Left lobe of liver (tissue), 2 donors: ENCODE results near the gene PARP3. TPM values are rescaled to one million over a fixed set of nuclear protein-coding genes. Genes with fewer than 3 reads are reported as not detected.
A peak's percentile ranks its signal among the peaks of the same experiment; 100 is the strongest.
"Not testable (repeated sequence)": the region's sequence is repeated elsewhere in the genome, so short reads cannot be mapped to it uniquely, and the experiment has no call there.

Experiments used
- ATAC-seq: fragments of 200-7000 bp; cut with Tn5 transposase; one replicate; pipeline ENCODE4 v1.9.1; 2020; ENCODE audit warnings: mild to moderate bottlenecking, moderate library complexity
- DNase-seq: peaks from one replicate; pipeline ENCODE4 v3.0.0-alpha.2; 2020; ENCODE audit warnings: low spot score
- total RNA-seq: library from RNA; stranded (reverse); gene quantifications from one replicate; pipeline ENCODE4 v1.2.1, GENCODE V29; 2021
- donor health status: DM: no; HTN: no; CAD: no; lungs with moderate emphysema.
- donor health status: DM: no; HTN: yes; CAD: no.

Gene PARP3
- total RNA-seq, 1 donor from 2014 or later, result 23.7 TPM

- ATAC-seq (peak; percentile 83), DNase-seq (peak; percentile 98)
Measured at GRCh38 chr3:51982838-51983577, 40.8 kb downstream of the PARP3 start, which contains the start of gene ACY1. ACY1 (plus strand) TSS chr3:51983535; CDS start chr3:51984065, 530 bp downstream.

DNA sequence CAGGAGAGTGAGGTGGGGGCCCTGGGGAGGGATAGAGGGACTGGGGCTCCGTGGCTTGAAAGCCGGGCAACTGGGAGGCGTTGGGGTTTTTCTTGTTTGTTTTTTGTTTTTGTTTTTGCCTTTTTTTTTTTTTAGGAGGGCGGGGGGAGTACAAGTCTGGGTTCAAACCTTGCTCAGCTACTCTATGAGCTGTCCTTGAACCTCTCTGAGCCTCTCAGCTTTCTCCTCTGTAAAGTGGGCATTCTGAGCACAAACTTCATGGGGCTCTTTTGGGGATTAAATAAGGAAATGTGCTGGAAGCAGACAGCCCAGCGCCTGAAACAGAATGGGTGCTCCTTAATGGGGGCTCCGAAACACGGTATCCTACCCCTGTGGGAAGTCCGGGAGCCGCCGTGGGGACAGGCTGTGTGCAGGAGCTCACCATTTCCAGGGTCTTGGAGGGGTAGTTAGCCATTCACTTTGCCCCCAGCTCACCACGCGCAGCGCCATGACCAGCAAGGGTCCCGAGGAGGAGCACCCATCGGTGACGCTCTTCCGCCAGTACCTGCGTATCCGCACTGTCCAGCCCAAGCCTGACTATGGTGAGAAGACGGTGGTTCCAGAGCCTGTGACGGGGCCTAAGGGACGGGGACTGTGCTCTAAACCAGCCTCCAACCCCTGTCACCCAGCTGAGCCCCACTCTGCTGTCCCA lies 41.6 kb downstream of the PARP3 start:
- ATAC-seq (no peak), DNase-seq (no peak)

DNA sequence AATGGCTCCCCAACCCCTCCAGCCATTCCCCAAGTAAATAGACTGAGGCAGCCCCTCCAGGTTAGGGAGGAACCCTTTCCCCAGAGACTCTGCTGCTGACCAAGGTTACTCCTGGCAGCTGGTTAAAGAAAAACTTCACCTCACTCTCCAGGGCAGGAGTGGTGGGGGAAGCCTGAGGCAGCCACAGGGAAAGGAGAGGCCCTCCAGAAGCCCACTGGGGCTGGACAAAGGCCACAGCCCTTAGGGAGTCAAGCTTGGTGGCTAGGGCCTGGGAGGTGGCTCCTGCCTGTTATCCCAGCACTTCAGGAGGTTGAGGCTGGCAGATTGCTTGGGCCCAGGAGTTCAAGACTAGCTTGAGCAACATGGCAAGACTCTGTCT lies 42.1 kb downstream of the PARP3 start:
- ATAC-seq, result no peak
- DNase-seq, result no peak

- DNase-seq, result no peak
- no peak for ATAC-seq
Measured at GRCh38 chr3:51985063-51985462, 42.9 kb downstream of the PARP3 start.

DNA sequence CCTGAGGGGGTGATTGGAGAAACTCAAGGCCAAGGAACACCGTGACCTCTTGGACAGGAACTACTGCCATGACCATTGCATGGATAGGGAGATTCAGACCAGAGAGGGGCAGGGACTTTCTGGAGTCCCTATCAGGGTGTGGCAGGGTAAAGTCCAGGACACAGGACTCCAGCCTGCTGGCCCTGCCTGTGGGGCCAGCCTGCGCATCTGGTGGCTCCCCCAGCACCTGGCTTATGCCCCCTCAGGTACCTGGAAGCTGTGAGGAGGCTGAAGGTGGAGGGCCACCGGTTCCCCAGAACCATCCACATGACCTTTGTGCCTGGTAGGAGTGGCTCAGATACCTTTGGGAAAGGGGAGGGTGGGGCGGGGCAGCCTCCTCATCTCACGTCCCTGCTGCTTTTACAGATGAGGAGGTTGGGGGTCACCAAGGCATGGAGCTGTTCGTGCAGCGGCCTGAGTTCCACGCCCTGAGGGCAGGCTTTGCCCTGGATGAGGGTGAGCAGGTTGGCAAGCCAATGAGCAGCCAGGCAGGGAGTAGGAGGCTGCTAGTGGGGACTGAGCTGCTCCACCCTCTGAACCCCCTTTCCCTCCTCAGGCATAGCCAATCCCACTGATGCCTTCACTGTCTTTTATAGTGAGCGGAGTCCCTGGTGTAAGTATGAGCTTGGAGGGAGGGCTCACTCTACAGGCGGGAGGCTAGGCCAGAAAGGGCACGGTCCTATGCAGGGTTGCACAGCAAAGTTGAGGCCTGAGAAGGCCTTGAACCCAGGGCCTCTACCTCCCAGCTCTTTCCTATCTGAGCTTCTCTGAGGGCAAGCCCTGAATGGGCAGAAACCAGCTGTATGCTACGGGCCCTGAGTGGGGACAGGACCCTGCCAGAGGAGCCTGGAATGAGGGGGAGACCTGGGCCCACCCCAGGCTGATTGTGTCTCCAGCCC lies 44.1 kb downstream of the PARP3 start:
- no peak for ATAC-seq
- no peak for DNase-seq

DNA sequence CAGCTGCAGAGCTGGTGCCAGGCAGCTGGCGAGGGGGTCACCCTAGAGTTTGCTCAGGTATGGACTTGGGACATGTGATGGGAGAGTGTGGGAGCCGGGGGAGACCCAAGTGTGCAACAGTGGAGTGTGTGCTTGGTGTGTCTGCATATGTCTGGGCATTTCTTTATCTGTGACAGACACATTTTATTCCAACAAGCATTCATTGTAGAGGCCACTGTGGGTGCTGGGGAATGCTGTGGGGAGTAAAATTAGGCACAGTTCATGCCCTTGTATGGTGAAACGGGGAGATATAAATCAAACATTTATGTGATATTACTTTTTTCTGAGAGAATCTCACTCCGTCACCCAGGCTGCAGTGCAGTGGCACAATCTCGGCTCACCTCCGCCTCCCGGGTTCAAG lies 45.4 kb downstream of the PARP3 start:
- DNase-seq (no peak), ATAC-seq (no peak)

GRCh38 chr3:51988286-51989146 lies 46.4 kb downstream of the PARP3 start:
- no peak for ATAC-seq
- no peak for DNase-seq

- not testable (repeated sequence) for DNase-seq, ATAC-seq
Measured at GRCh38 chr3:51990501-51990971, 48.4 kb downstream of the PARP3 start.

GRCh38 chr3:51992017-51992682 lies 50.0 kb downstream of the PARP3 start:
- DNase-seq (no peak), ATAC-seq (no peak)

DNA sequence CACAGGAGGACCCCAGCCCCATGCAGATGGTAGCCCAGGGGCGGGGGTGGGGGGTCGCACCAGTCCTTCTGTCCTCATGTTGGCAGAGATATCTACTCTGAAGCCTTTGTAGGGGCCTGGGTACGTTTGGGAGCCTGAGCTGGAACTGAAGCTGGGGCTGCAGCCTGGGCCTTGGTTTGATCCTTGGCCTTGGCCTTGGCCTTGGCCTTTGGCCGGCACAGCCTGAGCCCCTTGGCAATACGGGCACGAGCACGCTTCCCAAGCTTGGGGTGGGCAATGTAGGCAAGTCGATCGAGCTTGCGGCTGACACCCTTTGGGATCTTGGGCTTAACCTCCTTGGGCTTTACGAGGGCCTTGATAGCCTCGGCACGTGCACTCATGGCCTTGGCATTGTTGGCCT lies 51.5 kb downstream of the PARP3 start:
- not testable (repeated sequence) for DNase-seq, ATAC-seq

DNA sequence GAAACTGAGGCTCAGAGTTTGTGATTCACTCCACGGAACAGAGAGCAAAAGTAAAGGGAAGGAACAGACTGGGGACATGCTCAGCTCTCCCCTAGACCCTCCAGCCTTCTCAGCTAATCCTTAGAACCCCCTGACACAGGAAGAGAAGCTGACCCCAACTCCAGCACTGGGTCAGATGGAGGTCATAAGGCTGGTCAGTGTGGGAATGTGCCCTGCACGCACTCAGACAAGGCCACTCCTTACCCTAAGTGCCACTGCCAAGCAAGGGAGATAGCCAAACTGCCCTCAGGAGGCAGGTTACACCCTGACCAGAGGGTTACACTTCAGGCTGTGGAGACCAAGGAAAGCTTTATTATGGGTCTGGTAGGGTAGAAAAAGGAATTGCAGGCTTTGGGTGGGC lies 52.4 kb downstream of the PARP3 start:
- no peak for DNase-seq
- ATAC-seq, result no peak

- ATAC-seq (peak; percentile 97), DNase-seq (peak; percentile 92)
Measured at GRCh38 chr3:51995346-51996163, 53.4 kb downstream of the PARP3 start, which contains the start of gene RPL29. RPL29 (minus strand) TSS chr3:51995895; CDS start chr3:51995461, 434 bp downstream.

DNA sequence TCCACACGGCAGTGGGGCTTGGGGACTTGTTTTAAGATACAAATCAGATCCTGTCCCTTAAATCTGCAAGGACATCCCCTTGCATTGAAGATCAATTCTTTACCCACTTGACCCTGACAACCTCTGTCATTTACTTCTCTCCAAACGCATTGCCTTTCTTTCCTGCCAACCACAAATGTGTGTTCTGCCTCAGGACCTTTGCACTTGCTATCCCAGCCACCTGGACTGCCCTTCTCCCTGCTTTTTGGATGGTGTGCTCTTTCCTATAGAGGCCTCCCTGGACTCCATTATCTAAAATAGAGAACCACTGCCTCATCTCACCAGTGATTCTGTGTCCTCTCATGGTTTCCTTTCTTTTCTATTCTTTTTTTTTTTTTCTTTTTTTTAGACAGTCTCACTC lies 55.0 kb downstream of the PARP3 start:
- DNase-seq (no peak), ATAC-seq (no peak)

- DNase-seq (no peak), ATAC-seq (no peak)
Measured at GRCh38 chr3:51997935-51998596, 55.9 kb downstream of the PARP3 start.
